Measurements from ENCODE around the gene SOHLH1. TPM values are rescaled to one million over a fixed set of nuclear protein-coding genes. Genes with fewer than 3 reads are reported as not detected.

The SOHLH1 gene
- total RNA-seq, 1 experiment from 2014 or later: not detected

GRCh38 chr9:135678236-135679017 lies 20.9 kb downstream of the SOHLH1 start:
- Histone ChIP-seq H3K9me3 (ENCODE audit: low read length) (no peaks in the 10 kb centered on the region), H3K27me3 (ENCODE audit: low read length) (peaks cover 6% of the 10 kb centered on the region), H3K4me3 (ENCODE audit: low read length) (no peak overlapping the region), H3K4me1 (ENCODE audit: insufficient read depth, low read length) (no peaks in the 10 kb centered on the region), H3K9me2 (replicated peaks; ENCODE audit: low read length) (no peaks in the 10 kb centered on the region), H3K4me2 (ENCODE audit: low read length) (no peak overlapping the region), H2AFZ (ENCODE audit: low read length) (no peak overlapping the region), H3K36me3 (ENCODE audit: low read depth, low read length) (no peaks in the 10 kb centered on the region), H3K27ac (ENCODE audit: low read length) (no peak overlapping the region), H3K9ac (ENCODE audit: low read length) (no peak overlapping the region), H3K79me2 (ENCODE audit: low read length) (no peaks in the 10 kb centered on the region), H4K20me1 (ENCODE audit: low read length) (no peaks in the 10 kb centered on the region), H3F3A (ENCODE audit: low read length, unreplicated experiment) (no peaks in the 10 kb centered on the region)
- TF ChIP-seq CTCF (conservative IDR thresholded peaks at IDR 0.05; ENCODE audit: low read depth, low read length): no peak
- no peak for TF ChIP-seq EZH2phosphoT487 (IDR thresholded peaks at IDR 0.05; ENCODE audit: borderline replicate concordance, low read length)
- TF ChIP-seq EZH2 (IDR thresholded peaks at IDR 0.05; ENCODE audit: low read length, unreplicated experiment): no peak
- CTCF ChIA-PET: no interaction called here
- DNase-seq (no peak), ATAC-seq (no peak)
- POLR2A ChIA-PET (ENCODE audit: unreplicated experiment): no interaction called here
- intact Hi-C loops (cut with micrococcal nuclease): no loop called here
- no TSS peak for BruUV-seq (replicated peaks)

DNA sequence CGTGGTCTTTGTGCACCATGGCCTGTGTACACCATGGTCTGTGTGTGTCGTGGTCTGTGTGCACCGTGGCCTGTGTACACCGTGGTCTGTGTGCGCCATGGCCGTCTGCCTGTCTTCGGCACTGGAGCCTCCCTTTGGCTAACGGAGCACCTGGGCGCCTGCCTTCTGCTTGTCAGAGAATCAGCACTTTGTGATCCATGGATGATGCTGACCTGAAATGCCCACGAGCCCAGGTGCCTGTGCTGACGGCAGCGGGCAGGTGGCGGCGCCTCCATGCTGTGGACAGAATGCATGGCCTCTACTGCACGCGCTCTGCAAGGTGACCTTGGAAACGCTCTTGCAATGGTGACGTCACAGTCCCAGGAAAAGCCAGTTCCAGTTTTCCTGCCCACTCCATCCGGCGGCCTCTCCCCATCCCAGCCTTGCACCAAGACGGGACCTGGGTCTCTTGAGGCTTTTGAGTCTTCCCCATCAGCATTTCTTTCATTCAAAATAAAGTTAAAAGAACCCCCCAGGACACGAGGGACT lies 21.6 kb downstream of the SOHLH1 start:
- Histone ChIP-seq H3K79me2 (ENCODE audit: low read length) (no peaks in the 10 kb centered on the region), H3F3A (ENCODE audit: low read length, unreplicated experiment) (no peaks in the 10 kb centered on the region), H3K9ac (ENCODE audit: low read length) (no peak overlapping the region), H3K36me3 (ENCODE audit: low read depth, low read length) (no peaks in the 10 kb centered on the region), H3K9me2 (replicated peaks; ENCODE audit: low read length) (no peaks in the 10 kb centered on the region), H4K20me1 (ENCODE audit: low read length) (no peaks in the 10 kb centered on the region), H3K9me3 (ENCODE audit: low read length) (no peaks in the 10 kb centered on the region), H3K27me3 (ENCODE audit: low read length) (peaks cover 11% of the 10 kb centered on the region), H2AFZ (ENCODE audit: low read length) (no peak overlapping the region), H3K4me1 (ENCODE audit: insufficient read depth, low read length) (no peaks in the 10 kb centered on the region), H3K4me3 (ENCODE audit: low read length) (no peak overlapping the region), H3K27ac (ENCODE audit: low read length) (no peak overlapping the region), H3K4me2 (ENCODE audit: low read length) (no peak overlapping the region)
- no TSS peak for BruUV-seq (replicated peaks)
- intact Hi-C loops (cut with micrococcal nuclease): no loop called here
- ChIA-PET POLR2A (ENCODE audit: unreplicated experiment) (no interaction called here), CTCF (no interaction called here)
- DNase-seq: no peak
- no peak for ATAC-seq
- TF ChIP-seq EZH2 (IDR thresholded peaks at IDR 0.05; ENCODE audit: low read length, unreplicated experiment) (no peak), EZH2phosphoT487 (IDR thresholded peaks at IDR 0.05; ENCODE audit: borderline replicate concordance, low read length) (no peak), CTCF (conservative IDR thresholded peaks at IDR 0.05; ENCODE audit: low read depth, low read length) (no peak)

DNA sequence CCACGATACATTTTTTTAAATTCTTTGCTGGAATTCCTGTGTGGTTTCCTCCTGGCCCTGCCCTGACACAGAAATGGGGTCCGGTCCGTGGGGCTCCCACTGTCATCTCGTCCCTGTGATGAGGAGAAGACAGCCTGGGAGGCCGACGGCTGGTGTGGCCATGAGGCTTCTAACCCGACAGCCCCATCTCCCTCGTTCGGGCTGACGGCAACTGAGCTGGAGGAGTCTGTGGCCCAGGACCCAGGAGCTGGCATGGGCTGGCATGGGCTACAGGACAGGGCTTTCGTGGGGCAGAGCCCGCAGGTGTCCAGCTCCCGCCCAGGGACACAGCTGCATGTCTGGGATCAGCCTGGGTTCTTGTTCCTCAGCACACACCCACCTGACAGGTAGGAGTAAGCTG lies 22.4 kb downstream of the SOHLH1 start:
- POLR2A ChIA-PET (ENCODE audit: unreplicated experiment): no interaction called here
- Histone ChIP-seq H3K4me1 (ENCODE audit: insufficient read depth, low read length) (no peaks in the 10 kb centered on the region), H3K9ac (ENCODE audit: low read length) (no peak overlapping the region), H3K79me2 (ENCODE audit: low read length) (no peaks in the 10 kb centered on the region), H3K27me3 (ENCODE audit: low read length) (peaks cover 11% of the 10 kb centered on the region), H3F3A (ENCODE audit: low read length, unreplicated experiment) (no peaks in the 10 kb centered on the region), H3K9me2 (replicated peaks; ENCODE audit: low read length) (no peaks in the 10 kb centered on the region), H4K20me1 (ENCODE audit: low read length) (no peaks in the 10 kb centered on the region), H2AFZ (ENCODE audit: low read length) (no peak overlapping the region), H3K9me3 (ENCODE audit: low read length) (no peaks in the 10 kb centered on the region), H3K4me2 (ENCODE audit: low read length) (no peak overlapping the region), H3K27ac (ENCODE audit: low read length) (no peak overlapping the region), H3K4me3 (ENCODE audit: low read length) (no peak overlapping the region), H3K36me3 (ENCODE audit: low read depth, low read length) (no peaks in the 10 kb centered on the region)
- BruUV-seq (replicated peaks): no TSS peak
- CTCF ChIA-PET: no interaction called here
- TF ChIP-seq EZH2phosphoT487 (IDR thresholded peaks at IDR 0.05; ENCODE audit: borderline replicate concordance, low read length) (no peak), CTCF (conservative IDR thresholded peaks at IDR 0.05; ENCODE audit: low read depth, low read length) (no peak)
- DNase-seq (no peak), ATAC-seq (no peak)
- intact Hi-C loops (cut with micrococcal nuclease): no loop called here
